Nephron (organoid): Measurements from ENCODE around the gene BAIAP3.
A peak's percentile ranks its signal among the peaks of the same experiment; 100 is the strongest.

ENCODE experiments used
- H3K27ac Mint-ChIP-seq, 3 experiments: 2 replicates each; pipeline ENCODE4 v1.8.0; 2020; ENCODE audit warnings: mixed read lengths in 3 of 3, mild to moderate bottlenecking in 2 of 3, moderate library complexity in 1 of 3
- H3K27me3 Mint-ChIP-seq: 2 replicates; pipeline ENCODE4 v1.8.0; 2021; ENCODE audit warnings: low read depth, mild to moderate bottlenecking, moderate library complexity, mixed read lengths
- H3K36me3 Mint-ChIP-seq: 2 replicates; pipeline ENCODE4 v1.8.0; 2020; ENCODE audit warnings: low read depth, mixed read lengths
- H3K4me1 Mint-ChIP-seq: 2 replicates; pipeline ENCODE4 v1.8.0; 2020; ENCODE audit warnings: mixed read lengths
- H3K4me3 Mint-ChIP-seq, 3 experiments: 2 replicates each; pipeline ENCODE4 v1.8.0; 2020; ENCODE audit warnings: mild to moderate bottlenecking in 3 of 3, mixed read lengths in 3 of 3, moderate library complexity in 2 of 3
- H3K9me3 Mint-ChIP-seq: 2 replicates; pipeline ENCODE4 v1.8.0; 2020; ENCODE audit warnings: mixed read lengths
- CTCF ChIP-seq, 3 experiments: fragments of 200-600 bp; sonication (generic); IDR thresholded peaks; one replicate each; pipeline ENCODE4 v1.5.0; 2021; ENCODE audit warnings: antibody characterized with exemption in 3 of 3; ENCODE audit not compliant: unreplicated experiment in 3 of 3

BAIAP3 gene

GRCh38 chr16:1347286-1347855 is 13.9 kb downstream of the BAIAP3 start:
- Mint-ChIP-seq H3K9me3 (no peaks in the 10 kb centered on the region), H3K4me1 (peaks cover 8% of the 10 kb centered on the region), H3K27me3 (peaks cover 21% of the 10 kb centered on the region), H3K36me3 (no peaks in the 10 kb centered on the region), H3K4me3 (no peak overlapping the region), H3K27ac (no peak overlapping the region)
- no peak for TF ChIP-seq CTCF (IDR thresholded peaks at IDR 0.05; ENCODE audit: unreplicated experiment in 3 of 3)

- Mint-ChIP-seq H3K9me3 (peaks cover 2% of the 10 kb centered on the region), H3K27ac (no peak overlapping the region), H3K4me3 (no peak overlapping the region), H3K36me3 (no peaks in the 10 kb centered on the region), H3K4me1 (peaks cover 11% of the 10 kb centered on the region), H3K27me3 (peaks cover 19% of the 10 kb centered on the region)
- TF ChIP-seq CTCF (IDR thresholded peaks at IDR 0.05; ENCODE audit: unreplicated experiment in 3 of 3): no peak
Measured at GRCh38 chr16:1347962-1348361, 14.5 kb downstream of the BAIAP3 start.

GRCh38 chr16:1348441-1348840 is 15.0 kb downstream of the BAIAP3 start:
- Mint-ChIP-seq H3K4me1 (peaks cover 12% of the 10 kb centered on the region), H3K4me3 (peak overlapping the region; percentile 37 to 68 (median 60)), H3K9me3 (peaks cover 2% of the 10 kb centered on the region), H3K36me3 (no peaks in the 10 kb centered on the region), H3K27ac (no peak overlapping the region), H3K27me3 (peaks cover 14% of the 10 kb centered on the region)
- TF ChIP-seq CTCF (IDR thresholded peaks at IDR 0.05; ENCODE audit: unreplicated experiment in 3 of 3): no peak

- TF ChIP-seq CTCF (IDR thresholded peaks at IDR 0.05; ENCODE audit: unreplicated experiment in 3 of 3): no peak
- peaks cover 16% of the 10 kb centered on the region for H3K4me1 Mint-ChIP-seq
- H3K9me3 Mint-ChIP-seq: peaks cover 2% of the 10 kb centered on the region
- H3K4me3 Mint-ChIP-seq: peak overlapping the region; percentile 37 to 68 (median 60)
- H3K27me3 Mint-ChIP-seq: peaks cover 10% of the 10 kb centered on the region
- no peak overlapping the region for H3K27ac Mint-ChIP-seq
- H3K36me3 Mint-ChIP-seq: no peaks in the 10 kb centered on the region
Measured at GRCh38 chr16:1348926-1349325, 15.5 kb downstream of the BAIAP3 start.

GRCh38 chr16:1349351-1349750 is 15.9 kb downstream of the BAIAP3 start:
- peaks cover 2% of the 10 kb centered on the region for H3K9me3 Mint-ChIP-seq
- TF ChIP-seq CTCF (IDR thresholded peaks at IDR 0.05; ENCODE audit: unreplicated experiment in 3 of 3): no peak
- H3K27ac Mint-ChIP-seq: no peak overlapping the region
- H3K36me3 Mint-ChIP-seq: no peaks in the 10 kb centered on the region
- peak overlapping the region; percentile 60 to 78 (median 68) for H3K4me3 Mint-ChIP-seq
- H3K4me1 Mint-ChIP-seq: peaks cover 16% of the 10 kb centered on the region
- peaks cover 5% of the 10 kb centered on the region for H3K27me3 Mint-ChIP-seq

- TF ChIP-seq CTCF (IDR thresholded peaks at IDR 0.05; ENCODE audit: unreplicated experiment in 3 of 3): no peak
- Mint-ChIP-seq H3K4me3 (peak overlapping the region; percentile 78 to 87 (median 85)), H3K27me3 (peaks cover 3% of the 10 kb centered on the region), H3K36me3 (no peaks in the 10 kb centered on the region), H3K4me1 (peaks cover 20% of the 10 kb centered on the region), H3K9me3 (peaks cover 2% of the 10 kb centered on the region), H3K27ac (no peak overlapping the region)
Measured at GRCh38 chr16:1349951-1350350, 16.5 kb downstream of the BAIAP3 start.
